Measurements from ENCODE around the gene TDRD10.

The TDRD10 gene

DNA sequence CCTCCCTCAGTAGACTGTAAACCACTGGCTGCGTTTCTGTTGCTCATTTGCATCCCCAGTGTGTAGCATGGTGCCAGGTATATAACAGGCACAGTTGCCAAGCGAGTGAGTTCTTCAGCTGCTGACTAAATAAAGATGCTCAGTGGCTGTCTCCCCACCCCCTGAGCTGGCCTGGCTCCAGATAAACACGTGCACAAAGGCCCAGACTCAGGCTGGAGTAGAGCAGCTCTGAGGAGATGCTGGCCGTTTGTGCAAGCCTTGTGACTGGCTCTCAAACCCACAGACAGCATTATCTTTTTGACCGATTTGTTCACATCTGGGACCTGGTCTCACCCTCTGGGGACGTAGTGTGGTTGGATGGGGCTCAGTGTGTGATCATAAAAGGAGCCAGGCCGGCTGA lies 72.7 kb downstream of the TDRD10 start:
- H3K27ac ChIP-seq = no peak overlapping the region
- TF ChIP-seq, protein P1, sequence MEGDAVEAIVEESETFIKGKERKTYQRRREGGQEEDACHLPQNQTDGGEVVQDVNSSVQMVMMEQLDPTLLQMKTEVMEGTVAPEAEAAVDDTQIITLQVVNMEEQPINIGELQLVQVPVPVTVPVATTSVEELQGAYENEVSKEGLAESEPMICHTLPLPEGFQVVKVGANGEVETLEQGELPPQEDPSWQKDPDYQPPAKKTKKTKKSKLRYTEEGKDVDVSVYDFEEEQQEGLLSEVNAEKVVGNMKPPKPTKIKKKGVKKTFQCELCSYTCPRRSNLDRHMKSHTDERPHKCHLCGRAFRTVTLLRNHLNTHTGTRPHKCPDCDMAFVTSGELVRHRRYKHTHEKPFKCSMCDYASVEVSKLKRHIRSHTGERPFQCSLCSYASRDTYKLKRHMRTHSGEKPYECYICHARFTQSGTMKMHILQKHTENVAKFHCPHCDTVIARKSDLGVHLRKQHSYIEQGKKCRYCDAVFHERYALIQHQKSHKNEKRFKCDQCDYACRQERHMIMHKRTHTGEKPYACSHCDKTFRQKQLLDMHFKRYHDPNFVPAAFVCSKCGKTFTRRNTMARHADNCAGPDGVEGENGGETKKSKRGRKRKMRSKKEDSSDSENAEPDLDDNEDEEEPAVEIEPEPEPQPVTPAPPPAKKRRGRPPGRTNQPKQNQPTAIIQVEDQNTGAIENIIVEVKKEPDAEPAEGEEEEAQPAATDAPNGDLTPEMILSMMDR (conservative IDR thresholded peaks at IDR 0.05) = no peak
- no peak for TF ChIP-seq ZFX (IDR thresholded peaks at IDR 0.05)

DNA sequence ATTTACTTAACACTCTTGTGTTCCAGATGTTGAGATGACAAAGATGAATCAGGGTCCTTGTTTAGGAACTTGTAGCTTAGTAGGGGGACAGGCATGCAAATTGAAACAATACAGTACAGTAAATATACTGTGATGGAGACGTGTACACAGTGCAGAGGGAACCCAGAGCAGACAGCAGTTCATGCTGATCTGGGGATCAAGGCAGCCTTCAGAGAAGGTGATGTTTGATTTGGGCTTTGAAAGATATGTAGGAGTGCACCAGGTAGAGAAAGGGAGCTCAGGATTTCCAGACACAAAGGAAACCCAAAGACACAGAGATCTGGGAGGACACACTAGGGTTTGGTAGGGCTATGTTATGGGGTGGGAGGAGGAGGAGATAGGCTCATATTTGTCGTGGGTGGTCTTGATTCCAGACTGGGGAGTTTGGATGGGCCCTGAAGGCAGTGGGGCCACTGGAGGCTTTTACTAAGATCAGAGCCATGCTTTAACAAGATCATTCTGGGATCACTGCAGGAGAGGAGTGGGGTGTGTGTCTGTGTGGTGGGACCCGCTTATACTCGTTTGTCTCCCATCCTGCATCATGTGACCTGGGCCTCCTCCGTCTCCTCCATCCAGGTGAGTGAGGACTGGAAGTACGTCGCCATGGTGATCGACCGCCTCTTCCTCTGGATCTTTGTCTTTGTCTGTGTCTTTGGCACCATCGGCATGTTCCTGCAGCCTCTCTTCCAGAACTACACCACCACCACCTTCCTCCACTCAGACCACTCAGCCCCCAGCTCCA lies 73.3 kb downstream of the TDRD10 start:
- H3K27ac ChIP-seq = no peak overlapping the region
- TF ChIP-seq, protein P1 (conservative IDR thresholded peaks at IDR 0.05) = no peak
- TF ChIP-seq ZFX (IDR thresholded peaks at IDR 0.05) = no peak

DNA sequence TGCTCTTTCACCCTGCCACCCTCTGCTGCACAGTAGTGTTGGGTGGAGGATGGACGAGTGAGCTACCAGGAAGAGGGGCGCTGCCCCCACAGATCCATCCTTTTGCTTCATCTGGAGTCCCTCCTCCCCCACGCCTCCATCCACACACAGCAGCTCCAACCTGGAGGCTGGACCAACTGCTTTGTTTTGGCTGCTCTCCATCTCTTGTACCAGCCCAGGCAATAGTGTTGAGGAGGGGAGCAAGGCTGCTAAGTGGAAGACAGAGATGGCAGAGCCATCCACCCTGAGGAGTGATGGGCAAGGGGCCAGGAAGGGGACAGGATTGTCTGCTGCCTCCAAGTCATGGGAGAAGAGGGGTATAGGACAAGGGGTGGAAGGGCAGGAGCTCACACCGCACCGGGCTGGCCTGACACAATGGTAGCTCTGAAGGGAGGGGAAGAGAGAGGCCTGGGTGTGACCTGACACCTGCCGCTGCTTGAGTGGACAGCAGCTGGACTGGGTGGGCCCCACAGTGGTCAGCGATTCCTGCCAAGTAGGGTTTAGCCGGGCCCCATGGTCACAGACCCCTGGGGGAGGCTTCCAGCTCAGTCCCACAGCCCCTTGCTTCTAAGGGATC lies 74.0 kb downstream of the TDRD10 start:
- H3K27ac ChIP-seq = no peak overlapping the region
- TF ChIP-seq, protein P1 (conservative IDR thresholded peaks at IDR 0.05) = no peak
- TF ChIP-seq ZFX (IDR thresholded peaks at IDR 0.05) = no peak

DNA sequence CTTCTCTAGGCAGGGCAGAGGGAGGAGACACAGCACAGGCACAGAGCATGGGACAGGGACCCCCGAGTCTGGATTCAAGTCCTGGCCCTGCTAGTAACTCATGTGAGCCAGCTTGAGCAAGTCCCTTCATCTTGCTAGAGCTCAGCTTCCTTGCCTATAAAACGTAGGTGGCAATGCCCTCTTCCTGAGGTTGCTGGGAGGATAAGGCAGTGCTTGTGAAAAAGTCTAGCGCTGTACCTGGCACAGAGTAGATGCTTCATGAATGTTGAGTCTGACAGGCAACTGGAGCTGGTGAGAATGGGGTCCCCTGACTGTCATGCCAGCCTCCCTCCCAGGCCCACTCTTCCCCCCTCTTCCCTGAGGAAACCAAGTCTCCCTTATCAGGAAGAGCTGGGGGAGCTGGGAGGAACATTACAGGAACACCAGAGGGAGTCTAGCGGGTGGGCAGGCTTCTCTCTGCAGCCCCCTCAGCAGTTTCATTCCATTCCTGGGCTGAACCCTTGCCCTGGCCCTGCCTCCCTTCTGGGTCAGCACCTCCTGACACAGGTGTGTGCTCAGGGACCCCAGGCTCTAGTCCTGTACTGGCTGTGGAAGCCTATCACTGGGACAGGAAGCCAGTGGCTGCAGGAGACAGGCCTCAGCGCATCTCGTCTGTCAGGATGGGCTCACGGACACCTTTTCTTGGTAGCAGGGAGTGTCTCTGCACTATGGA lies 75.5 kb downstream of the TDRD10 start:
- TF ChIP-seq, protein P1 (conservative IDR thresholded peaks at IDR 0.05) = no peak
- no peak for TF ChIP-seq ZFX (IDR thresholded peaks at IDR 0.05)
- no peak overlapping the region for H3K27ac ChIP-seq

DNA sequence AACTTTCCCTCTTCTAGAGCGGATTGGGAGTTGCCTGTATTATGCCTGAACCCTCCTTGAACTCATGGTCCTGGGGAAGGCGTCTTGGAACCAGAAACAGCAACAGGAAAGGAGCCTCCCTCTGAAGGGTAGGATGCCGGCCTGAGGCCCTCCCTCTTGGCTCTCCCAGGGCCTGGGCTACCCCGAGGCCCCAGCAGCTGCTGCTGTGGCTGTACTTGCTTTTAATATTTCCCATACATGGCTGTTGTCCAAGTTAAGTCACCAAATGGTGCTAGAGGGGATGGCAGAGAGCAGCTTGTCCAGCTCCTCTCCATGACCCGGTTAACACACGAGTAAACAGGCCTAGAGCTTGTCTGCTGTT lies 76.0 kb downstream of the TDRD10 start:
- no peak overlapping the region for H3K27ac ChIP-seq
- TF ChIP-seq, protein P1 (conservative IDR thresholded peaks at IDR 0.05) = no peak
- TF ChIP-seq ZFX (IDR thresholded peaks at IDR 0.05) = no peak

DNA sequence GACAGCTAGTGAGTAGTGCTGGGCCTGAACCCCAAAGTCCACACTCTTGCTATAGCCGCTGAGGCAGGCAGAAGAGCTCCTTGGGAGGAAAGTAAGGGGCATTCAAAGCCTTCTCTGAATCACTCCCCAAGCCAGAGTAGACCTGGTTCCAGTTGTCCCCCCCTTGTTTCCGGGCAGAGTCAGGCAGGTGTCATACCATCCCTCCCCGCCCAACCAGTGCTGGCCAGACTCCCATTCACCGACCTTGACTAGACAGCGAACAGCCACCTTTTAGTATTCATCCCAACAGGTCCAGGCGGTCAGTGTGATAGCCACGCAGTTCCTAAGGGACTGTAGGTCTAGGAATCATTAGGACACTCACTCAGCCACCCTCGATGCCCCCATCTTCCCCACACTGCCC lies 77.4 kb downstream of the TDRD10 start:
- no peak overlapping the region for H3K27ac ChIP-seq
- TF ChIP-seq ZFX (IDR thresholded peaks at IDR 0.05) = no peak
- TF ChIP-seq, protein P1 (conservative IDR thresholded peaks at IDR 0.05) = no peak

DNA sequence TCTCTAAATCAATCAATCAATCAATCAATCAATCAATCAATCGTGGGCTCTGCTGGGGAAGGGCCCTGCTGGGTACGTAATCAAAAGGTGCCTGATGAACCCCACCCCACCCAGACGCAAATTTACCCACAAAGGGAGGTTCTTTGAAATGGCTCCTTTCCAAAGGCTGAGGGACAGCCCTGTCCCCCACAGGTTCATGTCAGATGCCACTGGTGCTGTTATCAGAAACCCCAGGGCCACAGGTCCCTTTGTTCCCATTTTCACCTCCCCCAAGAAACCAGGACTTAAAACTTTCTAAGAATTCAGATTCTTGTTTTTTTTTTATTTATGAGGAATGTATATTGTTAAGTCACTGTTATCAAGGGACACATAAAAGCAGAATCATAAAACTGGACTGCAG lies 79.7 kb downstream of the TDRD10 start:
- H3K27ac ChIP-seq = no peak overlapping the region
- TF ChIP-seq, protein P1 (conservative IDR thresholded peaks at IDR 0.05) = no peak

All from C4-2B (cell line).